IMR-90 (cell line): ENCODE measurements around the gene NXPE4. TPM values are rescaled to one million over a fixed set of nuclear protein-coding genes. Genes with fewer than 3 reads are reported as not detected.
A peak's percentile ranks its signal among the peaks of the same experiment; 100 is the strongest.

Experiments
- ATAC-seq: fragments of 200-7000 bp; cut with Tn5 transposase; 2 replicates; pipeline ENCODE4 v1.9.1; 2020; ENCODE audit warnings: low read depth, mild to moderate bottlenecking, moderate library complexity
- BruUV-seq: library from RNA; stranded (reverse); fragments of 400-500 nt; replicated peaks from 2 replicates; lab custom pipeline; 2021; lab: Mats Ljungman, UMichigan
- CTCF ChIA-PET: fragments of 300-600 bp; formaldehyde crosslinking; extraction: SDS; loops from one replicate; lab custom pipeline; 2021; ENCODE audit warnings: antibody characterized with exemption; lab: Yijun Ruan, JAX
- POLR2A ChIA-PET: fragments of 300-600 bp; sonication (Branson Sonifier 250); formaldehyde crosslinking; loops from one replicate; lab custom pipeline; 2022; ENCODE audit warnings: antibody characterized with exemption; ENCODE audit not compliant: unreplicated experiment; lab: Charles Lee
- DNase-seq: peaks from one replicate; pipeline ENCODE4 v3.0.0; 2013
- H2AFZ ChIP-seq: replicated peaks from 2 replicates; pipeline ENCODE3; 2013; ENCODE audit warnings: low read length, mild to moderate bottlenecking; ENCODE audit not compliant: poor library complexity
- H2AK5ac ChIP-seq: 2 replicates; pipeline ENCODE4 v1.6.1; 2013; ENCODE audit warnings: low read depth, low read length, inconsistent platforms
- H2AK9ac ChIP-seq: replicated peaks from 2 replicates; pipeline ENCODE3; 2013; ENCODE audit warnings: mild to moderate bottlenecking, low read depth, low read length, moderate library complexity; ENCODE audit not compliant: poor library complexity
- H2BK120ac ChIP-seq: 2 replicates; pipeline ENCODE4 v1.6.1; 2013; ENCODE audit warnings: low read depth, low read length, inconsistent platforms
- H2BK15ac ChIP-seq: 3 replicates; pipeline ENCODE4 v1.6.1; 2013; ENCODE audit warnings: low read depth, low read length, inconsistent platforms
- H2BK20ac ChIP-seq: 2 replicates; pipeline ENCODE4 v1.6.1; 2013; ENCODE audit warnings: low read depth, mild to moderate bottlenecking, inconsistent platforms, low read length, moderate library complexity
- H2BK5ac ChIP-seq: 2 replicates; pipeline ENCODE4 v1.6.1; 2013; ENCODE audit warnings: mild to moderate bottlenecking, low read depth, low read length, inconsistent platforms; ENCODE audit not compliant: poor library complexity, severe bottlenecking
- H3K14ac ChIP-seq: replicated peaks from 2 replicates; pipeline ENCODE4 v1.6.1; 2013; ENCODE audit warnings: low read depth, low read length, inconsistent platforms
- H3K18ac ChIP-seq: 2 replicates; pipeline ENCODE4 v1.6.1; 2013; ENCODE audit warnings: low read depth, low read length, control low read depth
- H3K23ac ChIP-seq: 2 replicates; pipeline ENCODE4 v1.6.1; 2013; ENCODE audit warnings: low read depth, low read length, inconsistent platforms
- H3K27ac ChIP-seq: 2 replicates; pipeline ENCODE4 v1.5.1; 2013; ENCODE audit warnings: mild to moderate bottlenecking, control low read depth, low read length; ENCODE audit not compliant: insufficient read depth
- H3K27me3 ChIP-seq: 2 replicates; pipeline ENCODE4 v1.6.1; 2013; ENCODE audit warnings: low read length; ENCODE audit not compliant: control insufficient read depth, insufficient read depth
- H3K36me3 ChIP-seq: 2 replicates; pipeline ENCODE4 v1.6.1; 2013; ENCODE audit warnings: low read length, mixed read lengths; ENCODE audit not compliant: control insufficient read depth, insufficient read depth
- H3K4ac ChIP-seq: 2 replicates; pipeline ENCODE4 v1.6.1; 2013; ENCODE audit warnings: low read depth, low read length, inconsistent platforms
- H3K4me1 ChIP-seq: 2 replicates; pipeline ENCODE4 v1.6.1; 2013; ENCODE audit warnings: low read length, mixed read lengths; ENCODE audit not compliant: control insufficient read depth, insufficient read depth
- H3K4me2 ChIP-seq: 2 replicates; pipeline ENCODE4 v1.6.1; 2013; ENCODE audit warnings: low read depth, mild to moderate bottlenecking, control low read depth, low read length, moderate library complexity
- H3K4me3 ChIP-seq: 2 replicates; pipeline ENCODE4 v1.5.1; 2013; ENCODE audit warnings: low read depth, mild to moderate bottlenecking, control low read depth, low read length, moderate library complexity; ENCODE audit not compliant: insufficient read depth
- H3K56ac ChIP-seq: 2 replicates; pipeline ENCODE4 v1.6.1; 2013; ENCODE audit warnings: low read length, inconsistent platforms; ENCODE audit not compliant: insufficient read depth; ENCODE audit errors: extremely low read depth
- H3K79me1 ChIP-seq, 2 experiments: 2 replicates each; pipeline ENCODE4 v1.6.1; 2013; ENCODE audit warnings: low read length in 2 of 2, inconsistent platforms in 1 of 2, low read depth in 1 of 2
- H3K9ac ChIP-seq: 2 replicates; pipeline ENCODE4 v1.6.1; 2013; ENCODE audit warnings: low read depth, low read length, control low read depth
- H3K9me1 ChIP-seq: 2 replicates; pipeline ENCODE4 v1.6.1; 2013; ENCODE audit warnings: low read length, inconsistent platforms; ENCODE audit not compliant: insufficient read depth
- H3K9me3 ChIP-seq: 2 replicates; pipeline ENCODE4 v1.6.1; 2013; ENCODE audit warnings: low read length; ENCODE audit not compliant: control insufficient read depth, insufficient read depth
- H4K20me1 ChIP-seq: 2 replicates; pipeline ENCODE4 v1.6.1; 2013; ENCODE audit warnings: low read length, inconsistent platforms; ENCODE audit not compliant: insufficient read depth
- H4K5ac ChIP-seq: 2 replicates; pipeline ENCODE4 v1.6.1; 2013; ENCODE audit warnings: mild to moderate bottlenecking, low read depth, low read length, control low read depth
- H4K8ac ChIP-seq, 2 experiments: 2 replicates each; pipeline ENCODE4 v1.6.1; 2013; ENCODE audit warnings: low read depth in 2 of 2, low read length in 2 of 2, control low read depth in 1 of 2, inconsistent platforms in 1 of 2
- H4K91ac ChIP-seq: 2 replicates; pipeline ENCODE4 v1.6.1; 2013; ENCODE audit warnings: low read depth, low read length, inconsistent platforms; ENCODE audit not compliant: insufficient read depth
- CEBPB ChIP-seq: IDR thresholded peaks from 2 replicates; pipeline ENCODE4 v1.6.1; 2012; ENCODE audit warnings: low read depth, low read length, improper control_type of control experiment
- CHD1 ChIP-seq: IDR thresholded peaks from 2 replicates; pipeline ENCODE4 v1.6.1; 2012; ENCODE audit warnings: low read depth, low read length, improper control_type of control experiment
- MXI1 ChIP-seq: IDR thresholded peaks from 2 replicates; pipeline ENCODE4 v1.6.1; 2012; ENCODE audit warnings: low read depth, mild to moderate bottlenecking, low read length, moderate library complexity, borderline replicate concordance
- NFE2L2 ChIP-seq: fragments of 150-350 bp; IDR thresholded peaks from 2 replicates; pipeline ENCODE4 v1.6.1; 2016; ENCODE audit warnings: low read depth, mild to moderate bottlenecking, low read length
- RAD21 ChIP-seq: IDR thresholded peaks from 2 replicates; pipeline ENCODE4 v1.6.1; 2012; ENCODE audit warnings: low read length, improper control_type of control experiment
- RCOR1 ChIP-seq: IDR thresholded peaks from 2 replicates; pipeline ENCODE4 v1.6.1; 2012; ENCODE audit warnings: mild to moderate bottlenecking, low read length, improper control_type of control experiment; ENCODE audit not compliant: insufficient replicate concordance
- RFX5 ChIP-seq: IDR thresholded peaks from 2 replicates; pipeline ENCODE4 v1.8.0; 2012; ENCODE audit warnings: low read depth, mild to moderate bottlenecking, low read length, moderate library complexity
- SMC3 ChIP-seq: fragments of 150-350 bp; IDR thresholded peaks from 2 replicates; pipeline ENCODE4 v1.6.1; 2016; ENCODE audit warnings: low read depth, mild to moderate bottlenecking, antibody characterized with exemption, low read length, moderate library complexity
- WGBS, 2 experiments: methylation state at CpG; one replicate each; pipeline versions ENCODE4 v1.1.5 to v1.1.7; 2013; ENCODE audit warnings: missing lambda C conversion rate in 2 of 2; ENCODE audit not compliant: insufficient read length in 1 of 2; ENCODE audit errors: extremely low coverage in 2 of 2; 5-methylcytosine and 5-hydroxymethylcytosine counted together
- dilution Hi-C: fragments of 300-500 bp; cut with HindIII; formaldehyde crosslinking; loops from one replicate; pipeline ENCODE4 v1.14.3; 2018; ENCODE audit warnings: low sequenced_read_pairs; ENCODE audit not compliant: unreplicated experiment
- in situ Hi-C: fragments of 300-500 bp; cut with MboI; formaldehyde crosslinking; loops from 3 replicates; pipeline ENCODE4 v1.14.3; 2019; ENCODE audit warnings: low sequenced_read_pairs, inconsistent platforms, mixed read lengths
- intact Hi-C: fragments of 100-400 bp; cut with micrococcal nuclease; formaldehyde crosslinking; loops from 2 replicates; pipeline ENCODE4 v1.10.0; 2022
- polyA plus RNA-seq, 3 experiments: library from polyadenylated mRNA; depleted of rRNA; stranded (reverse); fragments of >200 nt; gene quantifications; 2 replicates each; pipeline ENCODE4 v1.2.3, GENCODE V29; 2012; ENCODE audit warnings: low replicate concordance in 1 of 3
- total RNA-seq: library from RNA; depleted of rRNA; stranded (reverse); fragments of >200 nt; gene quantifications from 2 replicates; pipeline ENCODE4 v1.2.3, GENCODE V29; 2012
- TF ChIP-seq, protein P1 (sequence below): fragments of 150-350 bp; IDR thresholded peaks from 2 replicates; pipeline ENCODE4 v1.6.1; 2017; ENCODE audit warnings: mild to moderate bottlenecking, antibody characterized with exemption, low read length, low read depth

NXPE4 gene
- total and polyA plus RNA-seq, 2 of the 4 experiments (the other 2 are of a cell fraction) = not detected

- peak; percentile 22 for TF ChIP-seq RAD21
Measured at GRCh38 chr11:114606003-114606801, 10.6 kb upstream of the NXPE4 start (continued).

DNA sequence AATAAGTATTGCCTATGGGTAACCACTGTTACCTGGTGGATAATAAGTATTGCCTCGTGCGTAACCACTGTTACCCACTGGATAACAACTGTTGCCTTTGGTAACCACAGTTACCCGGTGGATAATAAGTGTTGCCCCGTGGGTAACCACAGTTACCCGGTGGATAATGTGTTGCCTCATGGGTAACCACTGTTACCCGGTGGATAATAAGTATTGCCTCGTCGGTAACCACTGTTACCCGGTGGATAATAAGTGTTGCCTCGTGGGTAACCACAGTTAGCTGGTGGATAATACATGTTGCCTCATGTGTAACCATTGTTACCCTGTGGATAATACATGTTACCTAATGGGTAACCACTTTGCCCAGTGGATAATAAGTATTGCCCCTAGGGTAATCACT, 9.8 kb upstream of the NXPE4 start:
- Histone ChIP-seq H2BK20ac (no peak overlapping the region), H4K5ac (no peak overlapping the region), H3K27ac (no peak overlapping the region), H3K36me3 (no peaks in the 10 kb centered on the region), H3K4me2 (no peak overlapping the region), H2BK120ac (no peak overlapping the region), H3K27me3 (no peaks in the 10 kb centered on the region), H2AK5ac (no peak overlapping the region), H3K4me3 (no peak overlapping the region), H4K20me1 (no peaks in the 10 kb centered on the region), H3K4ac (no peak overlapping the region), H3K56ac (no peak overlapping the region), H3K18ac (no peak overlapping the region), H3K9me1 (no peaks in the 10 kb centered on the region), H2AFZ (no peak overlapping the region), H4K91ac (no peak overlapping the region), H3K79me1 (no peaks in the 10 kb centered on the region), H2AK9ac (no peak overlapping the region), H3K9me3 (no peaks in the 10 kb centered on the region), H2BK15ac (no peak overlapping the region), H3K23ac (no peak overlapping the region), H3K4me1 (no peaks in the 10 kb centered on the region), H2BK5ac (no peak overlapping the region), H4K8ac (no peak overlapping the region), H3K14ac (no peak overlapping the region), H3K9ac (no peak overlapping the region)
- intact Hi-C loops (loop anchor here (5.0 kb wide), 1 partner anchor 323 kb away; no protein-coding TSS in a partner anchor), in situ Hi-C loops (no loop called here), dilution Hi-C loops (no loop called here)
- POLR2A ChIA-PET = no interaction called here
- BruUV-seq = no TSS peak
- TF ChIP-seq RCOR1 (no peak), CEBPB (no peak), RAD21 (no peak), MXI1 (no peak), SMC3 (no peak), RFX5 (no peak), NFE2L2 (no peak), CHD1 (no peak)
- TF ChIP-seq, protein P1, sequence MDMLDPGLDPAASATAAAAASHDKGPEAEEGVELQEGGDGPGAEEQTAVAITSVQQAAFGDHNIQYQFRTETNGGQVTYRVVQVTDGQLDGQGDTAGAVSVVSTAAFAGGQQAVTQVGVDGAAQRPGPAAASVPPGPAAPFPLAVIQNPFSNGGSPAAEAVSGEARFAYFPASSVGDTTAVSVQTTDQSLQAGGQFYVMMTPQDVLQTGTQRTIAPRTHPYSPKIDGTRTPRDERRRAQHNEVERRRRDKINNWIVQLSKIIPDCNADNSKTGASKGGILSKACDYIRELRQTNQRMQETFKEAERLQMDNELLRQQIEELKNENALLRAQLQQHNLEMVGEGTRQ = no peak
- no peak for ATAC-seq
- DNase-seq = no peak
- CTCF ChIA-PET = no interaction called here
- 72% methylated on average over 3 of the region's 10 CpGs; no CpG with 5 or more reads in 1 of the 2 experiments for WGBS, 2 experiments
